ENCODE results near the gene WBP2.

Gene WBP2

GRCh38 chr17:75795820-75796607 lies 59.1 kb downstream of the WBP2 start:
- H3K4me3 ChIP-seq (ENCODE audit: low read depth, low read length) = no peak overlapping the region
- in situ Hi-C loops (cut with HindIII; ENCODE audit: low sequenced_read_pairs) = no loop called here
- no peak for TF ChIP-seq CTCF (IDR thresholded peaks at IDR 0.05; ENCODE audit: low read depth, low read length)
- DNase-seq (ENCODE audit: low read depth, low spot score) = no peak
